H1 (cell line): Measurements from ENCODE around the gene EXOSC6. TPM values are rescaled to one million over a fixed set of nuclear protein-coding genes. Genes with fewer than 3 reads are reported as not detected.

Experiments used
- CEBPB ChIP-seq: IDR thresholded peaks from 2 replicates; pipeline ENCODE4 v1.6.1; 2012; ENCODE audit warnings: low read depth, low read length
- EP300 ChIP-seq, 2 experiments: IDR thresholded peaks; 1 replicate in 1 of 2; 2 replicates in 1 of 2; pipeline ENCODE4 v1.6.1; 2011 to 2012; ENCODE audit warnings: low read depth in 2 of 2, low read length in 2 of 2, mild to moderate bottlenecking in 2 of 2, borderline replicate concordance in 1 of 2, inconsistent platforms in 1 of 2, moderate library complexity in 1 of 2
- GABPA ChIP-seq: IDR thresholded peaks from 2 replicates; pipeline ENCODE4 v1.6.1; 2011; ENCODE audit warnings: mild to moderate bottlenecking, low read length, moderate library complexity, borderline replicate concordance; ENCODE audit not compliant: insufficient read depth
- KDM4A ChIP-seq: IDR thresholded peaks from one replicate; pipeline ENCODE4 v1.7.1; 2012; ENCODE audit warnings: low read depth, mild to moderate bottlenecking, moderate library complexity, low read length, inconsistent platforms; ENCODE audit not compliant: severe bottlenecking
- POLR2AphosphoS5 ChIP-seq: IDR thresholded peaks from 2 replicates; pipeline ENCODE4 v1.6.1; 2011; ENCODE audit warnings: low read depth, low read length
- RNF2 ChIP-seq: fragments of 200-900, 300-1000 bp; sonication (generic); IDR thresholded peaks from 2 replicates; pipeline ENCODE4 v1.7.1; 2016; ENCODE audit warnings: borderline replicate concordance, low read depth, mild to moderate bottlenecking, antibody characterized with exemption, low read length; ENCODE audit not compliant: poor library complexity, severe bottlenecking; ENCODE audit errors: missing control alignments
- SUZ12 ChIP-seq: fragments of 200-600 bp; sonication (generic); IDR thresholded peaks from 2 replicates; pipeline ENCODE4 v1.6.1; 2012; ENCODE audit warnings: mild to moderate bottlenecking, inconsistent platforms, low read length, moderate library complexity, mixed read lengths
- polyA plus RNA-seq, 7 experiments: library from polyadenylated mRNA; depleted of rRNA in 3 of 7; stranded (reverse) in 5 of 7; unstranded in 2 of 7; fragments of >200 nt in 5 of 7; fragments of 200-250 nt in 2 of 7; gene quantifications; 1 replicate in 5 of 7; 2 replicates in 1 of 7; 4 replicates in 1 of 7; pipeline versions ENCODE4 v1.2.1 to v1.2.3, GENCODE V29; 2011 to 2013; ENCODE audit warnings: missing spikeins in 2 of 7, mixed read lengths in 2 of 7
- total RNA-seq: library from RNA; stranded (reverse); fragmentation: NEBNext Ultra II Directional; extraction: Animal tissue kit (Norgen Biotek cat#: 25700); gene quantifications from 2 replicates; pipeline ENCODE4 v1.2.1, GENCODE V29; 2021

EXOSC6 gene
- total and polyA plus RNA-seq, 2 of the 8 experiments (the other 6 are each of a cell fraction or from before 2014, with no cell fraction given), result 9.7 to 22.5 TPM

GRCh38 chr16:70251629-70252354 lies at the start of gene EXOSC6 (continued):
- TF ChIP-seq POLR2AphosphoS5 (peak; percentile 98), RNF2 (no peak), EP300 (IDR thresholded peaks at IDR 0.05; ENCODE audit: borderline replicate concordance in 1 of 2, low read depth in 2 of 2, low read length in 2 of 2) (peak in 1 of 2 experiments; percentile 84; a peak in 1 of 3 replicates), CEBPB (no peak), GABPA (peak; percentile 37; the same call in 1 of the 2 replicates), KDM4A (peak; percentile 34), SUZ12 (no peak)
